IMR-90 (cell line): Measurements from ENCODE around the gene CACNA1I.

ENCODE experiments used
- CEBPB ChIP-seq: IDR thresholded peaks from 2 replicates; pipeline ENCODE4 v1.6.1; 2012; ENCODE audit warnings: low read depth, low read length, improper control_type of control experiment
- CHD1 ChIP-seq: IDR thresholded peaks from 2 replicates; pipeline ENCODE4 v1.6.1; 2012; ENCODE audit warnings: low read depth, low read length, improper control_type of control experiment
- CTCF ChIP-seq: conservative IDR thresholded peaks from 2 replicates; pipeline ENCODE4 v1.5.1; 2012; ENCODE audit warnings: mild to moderate bottlenecking, low read depth, low read length, improper control_type of control experiment
- MAFK ChIP-seq: IDR thresholded peaks from 2 replicates; pipeline ENCODE4 v1.6.1; 2012; ENCODE audit warnings: low read depth, low read length, improper control_type of control experiment
- MAZ ChIP-seq: IDR thresholded peaks from 2 replicates; pipeline ENCODE4 v1.6.1; 2012; ENCODE audit warnings: low read depth, mild to moderate bottlenecking, low read length, improper control_type of control experiment, moderate library complexity, borderline replicate concordance
- MXI1 ChIP-seq: IDR thresholded peaks from 2 replicates; pipeline ENCODE4 v1.6.1; 2012; ENCODE audit warnings: low read depth, mild to moderate bottlenecking, low read length, moderate library complexity, borderline replicate concordance
- NFE2L2 ChIP-seq: fragments of 150-350 bp; IDR thresholded peaks from 2 replicates; pipeline ENCODE4 v1.6.1; 2016; ENCODE audit warnings: low read depth, mild to moderate bottlenecking, low read length
- POLR2A ChIP-seq: IDR thresholded peaks from 2 replicates; pipeline ENCODE4 v1.6.1; 2012; ENCODE audit warnings: mild to moderate bottlenecking, low read depth, low read length
- RAD21 ChIP-seq: IDR thresholded peaks from 2 replicates; pipeline ENCODE4 v1.6.1; 2012; ENCODE audit warnings: low read length, improper control_type of control experiment
- RCOR1 ChIP-seq: IDR thresholded peaks from 2 replicates; pipeline ENCODE4 v1.6.1; 2012; ENCODE audit warnings: mild to moderate bottlenecking, low read length, improper control_type of control experiment; ENCODE audit not compliant: insufficient replicate concordance
- RFX5 ChIP-seq: IDR thresholded peaks from 2 replicates; pipeline ENCODE4 v1.8.0; 2012; ENCODE audit warnings: low read depth, mild to moderate bottlenecking, low read length, moderate library complexity
- SMC3 ChIP-seq: fragments of 150-350 bp; IDR thresholded peaks from 2 replicates; pipeline ENCODE4 v1.6.1; 2016; ENCODE audit warnings: low read depth, mild to moderate bottlenecking, antibody characterized with exemption, low read length, moderate library complexity
- TF ChIP-seq, protein P1 (sequence below): fragments of 150-350 bp; IDR thresholded peaks from 2 replicates; pipeline ENCODE4 v1.6.1; 2016; ENCODE audit warnings: low read depth, mild to moderate bottlenecking, low read length, moderate library complexity, borderline replicate concordance
- TF ChIP-seq, protein P2 (sequence below): fragments of 150-350 bp; IDR thresholded peaks from 2 replicates; pipeline ENCODE4 v1.6.1; 2017; ENCODE audit warnings: mild to moderate bottlenecking, antibody characterized with exemption, low read length, low read depth

DNA sequence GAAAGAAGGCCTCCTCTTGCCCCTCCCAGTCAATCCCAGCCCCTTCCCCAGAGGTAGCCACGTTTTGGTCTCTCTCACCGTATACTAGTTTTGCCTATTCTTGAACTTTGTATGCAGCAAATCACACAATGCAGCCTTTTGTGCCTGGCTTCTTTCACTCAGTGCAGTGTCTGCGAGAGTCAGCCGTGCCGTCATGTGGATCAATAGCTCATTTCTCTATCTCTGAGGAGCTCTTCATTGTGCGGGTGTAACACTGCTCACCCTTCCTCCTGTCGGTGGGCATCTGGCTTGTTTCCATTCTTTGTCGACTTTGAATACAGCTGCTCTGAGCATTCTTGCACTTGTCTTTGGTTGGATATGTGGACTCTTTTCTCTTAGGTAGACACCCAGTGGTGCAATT is 146.5 kb downstream of the CACNA1I start:
- TF ChIP-seq CTCF, result no peak
- TF ChIP-seq, protein P1, sequence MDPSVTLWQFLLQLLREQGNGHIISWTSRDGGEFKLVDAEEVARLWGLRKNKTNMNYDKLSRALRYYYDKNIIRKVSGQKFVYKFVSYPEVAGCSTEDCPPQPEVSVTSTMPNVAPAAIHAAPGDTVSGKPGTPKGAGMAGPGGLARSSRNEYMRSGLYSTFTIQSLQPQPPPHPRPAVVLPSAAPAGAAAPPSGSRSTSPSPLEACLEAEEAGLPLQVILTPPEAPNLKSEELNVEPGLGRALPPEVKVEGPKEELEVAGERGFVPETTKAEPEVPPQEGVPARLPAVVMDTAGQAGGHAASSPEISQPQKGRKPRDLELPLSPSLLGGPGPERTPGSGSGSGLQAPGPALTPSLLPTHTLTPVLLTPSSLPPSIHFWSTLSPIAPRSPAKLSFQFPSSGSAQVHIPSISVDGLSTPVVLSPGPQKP, result no peak
- TF ChIP-seq MAFK, result no peak
- no peak for TF ChIP-seq CEBPB
- TF ChIP-seq POLR2A, result no peak
- no peak for TF ChIP-seq MAZ
- TF ChIP-seq RCOR1, result no peak
- TF ChIP-seq RAD21, result no peak
- TF ChIP-seq, protein P2, sequence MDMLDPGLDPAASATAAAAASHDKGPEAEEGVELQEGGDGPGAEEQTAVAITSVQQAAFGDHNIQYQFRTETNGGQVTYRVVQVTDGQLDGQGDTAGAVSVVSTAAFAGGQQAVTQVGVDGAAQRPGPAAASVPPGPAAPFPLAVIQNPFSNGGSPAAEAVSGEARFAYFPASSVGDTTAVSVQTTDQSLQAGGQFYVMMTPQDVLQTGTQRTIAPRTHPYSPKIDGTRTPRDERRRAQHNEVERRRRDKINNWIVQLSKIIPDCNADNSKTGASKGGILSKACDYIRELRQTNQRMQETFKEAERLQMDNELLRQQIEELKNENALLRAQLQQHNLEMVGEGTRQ, result no peak
- no peak for TF ChIP-seq RFX5
- no peak for TF ChIP-seq NFE2L2
- no peak for TF ChIP-seq MXI1
- TF ChIP-seq SMC3, result no peak
- no peak for TF ChIP-seq CHD1
